GM12872 (cell line): ENCODE measurements around the gene SKIDA1.

ENCODE experiments used
- CTCF ChIP-seq: IDR thresholded peaks from 3 replicates; pipeline ENCODE4 v1.5.1; 2011; ENCODE audit warnings: low read depth, mild to moderate bottlenecking, low read length, moderate library complexity; ENCODE audit not compliant: insufficient read depth

SKIDA1 gene

GRCh38 chr10:21487416-21488180 lies 37.9 kb downstream of the SKIDA1 start:
- no peak for TF ChIP-seq CTCF

- TF ChIP-seq CTCF = no peak
Measured at GRCh38 chr10:21482821-21483220, 42.7 kb downstream of the SKIDA1 start.

GRCh38 chr10:21481407-21481806 lies 44.1 kb downstream of the SKIDA1 start:
- no peak for TF ChIP-seq CTCF

GRCh38 chr10:21479570-21480315 lies 45.7 kb downstream of the SKIDA1 start:
- no peak for TF ChIP-seq CTCF

GRCh38 chr10:21475393-21475792 lies 50.1 kb downstream of the SKIDA1 start:
- no peak for TF ChIP-seq CTCF

- TF ChIP-seq CTCF = no peak
Measured at GRCh38 chr10:21473541-21473940, 51.9 kb downstream of the SKIDA1 start.

GRCh38 chr10:21473135-21473534 lies 52.3 kb downstream of the SKIDA1 start:
- TF ChIP-seq CTCF = no peak
